Measurements from ENCODE around the gene TTR.

DNA sequence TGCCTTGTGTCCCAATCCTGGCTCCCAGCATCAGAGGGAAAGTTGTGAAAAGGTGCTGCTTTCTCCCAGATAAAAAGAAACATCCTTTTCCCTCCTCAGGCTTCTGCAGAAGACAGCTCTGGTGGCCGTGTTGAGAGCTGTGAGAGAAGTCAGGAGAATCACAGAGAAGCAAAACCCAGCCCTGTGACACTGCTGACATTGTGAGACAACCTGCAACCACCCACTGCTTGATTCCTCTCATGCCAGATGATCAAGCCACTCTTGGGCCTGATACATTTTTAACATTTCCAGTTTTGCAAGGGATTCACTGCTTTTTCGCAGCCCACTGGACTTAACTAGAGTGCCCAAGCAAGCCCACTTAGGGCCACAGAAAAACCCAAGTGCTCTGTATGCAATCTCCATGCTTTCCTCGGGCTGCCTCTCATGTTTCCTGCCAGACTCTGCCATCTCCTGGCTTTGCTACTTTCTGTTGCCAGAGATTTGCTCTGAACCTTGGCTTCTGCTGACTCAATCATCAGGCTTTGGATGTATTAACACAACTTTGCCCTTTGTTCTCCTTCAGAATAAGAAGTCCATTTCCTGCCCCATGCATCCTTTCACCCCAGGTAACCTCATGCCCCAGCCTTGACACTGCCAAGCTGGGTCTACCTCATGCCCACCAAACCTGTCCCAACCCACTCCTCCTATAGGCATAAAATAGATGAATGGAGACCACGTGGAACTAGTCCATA lies 24.9 kb upstream of the TTR start:
- no peak for TF ChIP-seq POLR2A (IDR thresholded peaks at IDR 0.05)
- TF ChIP-seq, protein P1, sequence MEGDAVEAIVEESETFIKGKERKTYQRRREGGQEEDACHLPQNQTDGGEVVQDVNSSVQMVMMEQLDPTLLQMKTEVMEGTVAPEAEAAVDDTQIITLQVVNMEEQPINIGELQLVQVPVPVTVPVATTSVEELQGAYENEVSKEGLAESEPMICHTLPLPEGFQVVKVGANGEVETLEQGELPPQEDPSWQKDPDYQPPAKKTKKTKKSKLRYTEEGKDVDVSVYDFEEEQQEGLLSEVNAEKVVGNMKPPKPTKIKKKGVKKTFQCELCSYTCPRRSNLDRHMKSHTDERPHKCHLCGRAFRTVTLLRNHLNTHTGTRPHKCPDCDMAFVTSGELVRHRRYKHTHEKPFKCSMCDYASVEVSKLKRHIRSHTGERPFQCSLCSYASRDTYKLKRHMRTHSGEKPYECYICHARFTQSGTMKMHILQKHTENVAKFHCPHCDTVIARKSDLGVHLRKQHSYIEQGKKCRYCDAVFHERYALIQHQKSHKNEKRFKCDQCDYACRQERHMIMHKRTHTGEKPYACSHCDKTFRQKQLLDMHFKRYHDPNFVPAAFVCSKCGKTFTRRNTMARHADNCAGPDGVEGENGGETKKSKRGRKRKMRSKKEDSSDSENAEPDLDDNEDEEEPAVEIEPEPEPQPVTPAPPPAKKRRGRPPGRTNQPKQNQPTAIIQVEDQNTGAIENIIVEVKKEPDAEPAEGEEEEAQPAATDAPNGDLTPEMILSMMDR (IDR thresholded peaks at IDR 0.05), result no peak
